ENCODE measurements around the gene LRRC43.
A peak's percentile ranks its signal among the peaks of the same experiment; 100 is the strongest.
"Not testable (repeated sequence)": the region's sequence is repeated elsewhere in the genome, so short reads cannot be mapped to it uniquely, and the experiment has no call there.

LRRC43 gene

DNA sequence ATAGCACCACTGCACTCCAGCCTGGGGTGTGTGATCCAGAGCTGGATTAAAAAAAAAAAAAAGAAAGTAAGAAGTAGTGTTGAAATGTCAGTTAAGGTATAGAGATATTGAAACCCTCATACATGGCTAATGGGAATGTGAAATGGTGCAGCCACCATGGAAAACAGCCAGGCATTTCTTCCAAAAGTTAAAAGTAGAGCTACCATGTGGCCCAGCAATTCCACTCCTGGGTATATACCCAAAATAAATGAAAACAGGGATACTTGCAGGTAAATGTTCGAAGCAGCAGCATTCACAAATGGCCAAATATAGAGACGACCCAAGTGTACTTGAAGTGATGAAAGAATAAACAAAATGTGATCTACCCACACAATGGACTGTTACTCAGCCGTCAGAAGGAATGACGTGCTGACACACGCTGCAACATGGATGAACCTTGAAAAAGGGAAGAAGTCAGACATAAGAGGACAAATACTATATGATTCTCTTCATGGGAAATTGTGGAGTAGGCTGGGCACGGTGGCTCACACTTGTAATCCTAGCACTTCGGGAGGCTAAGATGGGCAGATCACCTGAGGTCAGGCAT lies 24.1 kb upstream of the LRRC43 start:
- DNase-seq = no peak

DNA sequence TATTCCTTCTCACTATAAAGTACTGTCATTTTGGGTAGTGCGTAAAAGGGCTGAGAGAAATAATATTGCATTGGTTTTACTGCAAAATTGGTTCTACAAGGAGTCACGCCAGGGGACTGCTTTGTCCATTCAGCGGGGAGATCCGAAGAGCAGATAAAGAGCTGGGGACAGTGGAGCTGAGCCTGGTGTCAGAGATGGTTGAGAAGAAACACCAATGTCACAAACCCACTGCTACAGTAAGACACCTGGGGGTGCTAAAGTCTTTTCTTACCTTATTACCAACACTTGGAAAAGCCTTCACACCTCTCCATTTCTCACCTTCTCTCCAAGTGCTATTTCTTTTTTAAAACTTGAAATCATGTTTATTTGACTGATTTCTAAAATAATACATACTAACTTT lies 23.0 kb upstream of the LRRC43 start:
- no peak for DNase-seq

DNA sequence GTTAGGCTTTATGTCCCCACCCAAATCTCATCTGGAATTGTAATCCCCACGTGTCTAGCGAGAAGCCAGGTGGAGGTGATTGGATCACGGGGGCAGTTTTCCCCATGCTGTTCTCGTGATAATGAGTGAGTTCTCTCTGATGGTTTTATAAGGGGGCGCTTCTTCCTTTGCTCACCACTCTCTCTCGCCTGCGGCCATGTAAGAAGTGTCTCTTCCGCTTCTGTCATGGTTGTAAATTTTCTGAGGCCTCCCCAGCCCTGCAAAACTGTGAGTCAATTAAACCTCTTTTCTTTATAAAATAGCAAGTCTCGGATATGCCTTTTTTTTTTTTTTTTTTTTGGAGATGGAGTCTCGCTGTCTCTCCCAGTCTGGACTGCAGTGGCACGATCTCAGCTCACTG lies 22.2 kb upstream of the LRRC43 start:
- no peak for DNase-seq

DNA sequence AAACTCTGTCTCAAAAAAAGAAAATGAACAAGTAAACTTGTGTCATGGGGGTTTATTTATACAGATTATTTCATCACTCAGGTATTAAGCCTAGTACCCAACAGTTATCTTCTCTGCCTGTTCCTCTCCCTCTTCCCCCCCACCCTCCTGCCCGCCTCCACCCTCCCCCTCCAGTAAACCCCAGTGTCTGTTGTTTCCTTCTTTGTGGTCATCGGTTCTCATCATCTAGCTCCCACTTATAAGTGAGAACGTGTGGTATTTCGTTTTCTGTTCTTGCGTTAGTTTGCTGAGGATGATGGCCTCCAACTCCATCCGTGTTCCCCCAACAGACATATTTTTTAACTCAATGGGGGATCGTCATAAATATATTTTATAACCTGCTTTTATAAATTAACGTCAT lies 21.2 kb upstream of the LRRC43 start:
- no peak for DNase-seq

DNA sequence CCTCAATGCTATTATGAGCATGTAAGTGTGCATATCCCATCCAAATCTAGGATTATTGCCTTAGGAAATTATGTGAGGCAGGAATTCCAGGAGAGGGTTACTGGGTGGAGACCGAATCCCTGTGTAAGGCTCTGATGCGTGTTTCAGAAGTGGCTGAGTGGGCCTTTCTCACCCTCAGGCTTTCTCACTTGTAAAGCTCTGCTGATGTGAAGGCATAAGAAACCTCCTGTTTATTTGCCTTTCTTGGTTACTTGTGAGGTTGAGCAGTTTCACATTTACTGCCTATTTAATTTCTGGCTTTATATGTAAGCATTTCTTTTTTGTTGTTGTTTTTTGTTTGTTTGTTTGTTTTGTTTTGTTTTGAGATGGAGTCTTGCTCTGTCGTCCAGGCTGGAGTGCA lies 19.9 kb upstream of the LRRC43 start:
- DNase-seq = no peak

DNA sequence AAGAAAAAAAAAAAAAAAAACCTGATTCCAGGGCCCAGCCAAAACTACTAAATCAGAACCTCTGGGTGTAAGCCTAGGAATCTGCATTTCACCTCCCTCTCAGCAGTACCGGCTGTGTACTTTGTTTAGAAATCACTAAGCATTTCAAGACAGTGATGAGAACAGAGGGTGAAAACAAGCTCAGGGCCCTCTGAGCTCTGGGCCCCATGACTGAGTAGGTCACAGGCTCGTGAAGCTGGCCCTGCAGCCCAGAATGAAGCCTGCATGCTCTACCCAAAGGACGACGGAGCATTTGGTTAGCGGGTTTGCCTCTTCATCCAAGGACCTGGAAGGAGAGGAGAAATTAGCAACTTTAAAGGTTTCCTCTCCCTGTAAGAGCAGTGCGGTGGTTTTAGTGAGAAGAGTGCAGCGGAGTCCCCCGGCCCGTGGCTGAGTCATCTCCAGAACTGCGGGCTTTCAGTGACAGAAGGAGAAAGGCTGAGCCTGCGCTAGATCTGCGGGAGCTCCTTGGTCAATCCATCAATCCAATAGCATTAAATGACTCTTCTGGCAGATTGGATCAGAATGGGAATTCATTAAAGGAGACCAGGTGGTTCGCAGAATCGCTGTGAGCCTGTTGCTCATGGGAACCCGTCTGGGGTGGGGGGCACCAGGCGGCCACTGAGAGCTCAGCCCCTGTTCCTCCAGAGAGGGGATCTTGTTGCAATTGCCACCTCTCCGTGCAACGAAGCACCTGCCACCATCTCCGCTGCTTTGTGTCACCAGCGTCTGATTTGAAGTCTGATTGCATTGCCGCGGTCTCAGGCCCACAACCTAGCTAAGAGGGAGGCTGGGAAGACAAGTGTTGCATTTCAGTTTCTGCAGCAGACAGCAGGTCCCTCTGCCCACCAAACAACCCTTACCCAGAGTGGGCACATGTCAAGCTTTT lies 16.2 kb upstream of the LRRC43 start:
- no peak for DNase-seq

DNA sequence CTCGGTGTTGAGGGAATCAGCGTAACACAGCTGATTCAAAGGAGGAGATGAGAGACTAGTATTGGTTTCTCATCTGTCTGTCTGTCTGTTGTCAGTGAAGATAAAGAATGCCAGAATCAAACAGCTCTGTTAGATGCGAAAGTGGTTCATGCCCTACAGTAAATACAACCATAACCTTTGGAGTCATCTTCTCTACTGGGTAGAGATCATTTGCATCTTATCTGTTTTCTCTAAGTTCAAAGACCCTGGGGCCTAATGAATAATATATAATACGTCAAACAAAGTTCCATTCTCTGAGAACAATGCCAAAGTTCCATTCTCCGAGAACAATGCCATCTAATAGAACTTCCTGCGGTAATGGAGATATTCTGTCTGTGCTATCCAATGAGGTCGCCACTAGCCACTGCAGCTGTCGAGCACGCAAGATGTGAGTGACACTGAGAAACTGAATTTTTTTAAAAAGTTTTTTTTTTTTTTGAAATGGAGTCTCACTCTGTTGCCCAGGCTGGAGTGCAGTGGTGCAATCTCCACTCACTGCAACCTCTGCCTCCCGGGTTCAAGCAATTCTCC lies 15.5 kb upstream of the LRRC43 start:
- DNase-seq = no peak

- no peak for DNase-seq
These were observed 14.4 kb upstream of the LRRC43 start for GRCh38 chr12:122168492-122168891.

DNA sequence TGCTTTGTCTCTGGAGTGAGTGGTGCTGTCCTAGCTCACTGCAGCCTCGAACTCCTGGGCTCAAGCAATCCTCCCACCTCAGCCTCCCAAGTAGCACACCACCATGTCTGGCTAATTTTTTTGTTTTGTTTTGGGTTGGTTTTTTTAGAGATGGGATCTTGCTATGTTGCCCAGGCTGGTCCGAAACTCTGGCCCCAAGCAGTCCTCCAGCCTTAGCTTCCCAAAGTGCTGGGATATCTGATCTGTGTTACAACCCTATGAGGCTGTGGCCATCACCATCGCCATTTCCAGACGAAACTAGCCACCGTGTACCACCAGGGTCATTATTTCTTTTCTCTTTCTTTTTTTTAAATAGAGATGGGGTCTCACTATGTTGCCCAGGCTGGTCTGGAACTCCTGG lies 11.5 kb upstream of the LRRC43 start:
- no peak for DNase-seq

DNA sequence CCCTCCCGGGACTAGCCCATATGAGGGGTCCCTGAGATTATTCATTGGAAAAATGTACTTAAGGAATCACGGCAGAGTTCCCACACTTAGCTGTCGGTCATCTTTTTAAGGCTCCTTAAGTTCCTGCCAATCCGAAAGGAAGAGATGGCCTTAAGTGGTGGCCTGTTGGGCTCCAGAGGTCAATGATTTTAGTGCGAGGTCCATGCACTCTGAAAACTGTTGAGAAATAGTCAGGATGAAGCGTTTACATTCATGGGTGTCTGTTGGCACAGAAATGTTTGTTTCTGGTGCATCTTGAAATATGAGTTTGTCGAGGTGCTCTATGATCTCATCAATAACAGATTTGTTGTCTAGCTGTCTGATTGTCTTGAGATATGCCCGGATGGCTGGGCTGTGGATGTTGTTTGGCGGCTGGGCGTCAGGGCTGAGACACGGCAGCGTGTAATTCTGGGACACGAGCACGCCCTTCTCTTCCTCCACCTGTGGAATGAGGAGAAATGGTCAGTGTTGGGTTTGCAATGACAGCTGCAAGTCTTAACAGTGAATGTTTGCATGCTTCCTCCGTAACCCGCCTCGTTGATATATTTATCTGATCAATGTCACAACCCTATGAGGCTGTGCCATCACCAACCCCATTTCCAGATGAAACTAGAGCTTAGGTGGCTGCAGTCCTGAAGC lies 10.5 kb upstream of the LRRC43 start:
- no peak for DNase-seq

DNA sequence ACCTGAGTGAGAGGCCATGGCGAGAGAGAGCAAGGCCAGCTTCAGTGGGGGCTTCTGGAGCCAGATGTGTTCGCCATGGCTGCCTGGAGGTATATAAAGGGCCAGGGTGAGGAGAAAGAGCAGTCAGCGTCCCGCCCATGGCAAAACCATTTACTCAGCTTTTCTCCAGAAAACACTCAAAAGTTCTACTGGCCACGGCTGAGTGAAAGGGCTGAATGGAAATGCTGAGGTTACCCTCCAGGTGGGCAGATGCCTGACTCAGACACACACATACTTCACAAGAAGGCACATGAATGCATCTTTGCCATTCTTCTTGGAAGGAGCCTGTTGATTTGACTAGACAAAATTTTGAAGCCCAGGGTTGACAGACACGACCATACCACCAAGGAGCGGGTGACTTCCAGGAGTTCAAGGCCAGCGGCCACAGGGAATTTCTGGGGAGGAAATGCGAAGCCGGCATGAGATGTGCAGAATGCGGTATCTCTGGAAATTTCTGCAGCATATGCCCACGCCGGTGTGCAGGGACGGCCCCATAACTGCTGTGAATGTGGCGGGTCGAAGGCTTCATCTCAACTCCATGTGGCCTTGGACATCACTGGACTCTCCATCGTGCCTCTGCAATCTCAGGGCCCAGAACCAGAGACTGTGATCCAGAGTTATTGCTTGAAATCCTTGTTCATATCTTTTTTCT lies 8.6 kb upstream of the LRRC43 start, which contains the start of gene IL31:
Gene IL31, minus strand, starts transcription at position 67 of the 691 bp plus-strand sequence. Its CDS starts 49 bp downstream, at position 18.
- DNase-seq = no peak

- not testable (repeated sequence) for DNase-seq
These were observed 6.5 kb upstream of the LRRC43 start for GRCh38 chr12:122176473-122176872.

DNA sequence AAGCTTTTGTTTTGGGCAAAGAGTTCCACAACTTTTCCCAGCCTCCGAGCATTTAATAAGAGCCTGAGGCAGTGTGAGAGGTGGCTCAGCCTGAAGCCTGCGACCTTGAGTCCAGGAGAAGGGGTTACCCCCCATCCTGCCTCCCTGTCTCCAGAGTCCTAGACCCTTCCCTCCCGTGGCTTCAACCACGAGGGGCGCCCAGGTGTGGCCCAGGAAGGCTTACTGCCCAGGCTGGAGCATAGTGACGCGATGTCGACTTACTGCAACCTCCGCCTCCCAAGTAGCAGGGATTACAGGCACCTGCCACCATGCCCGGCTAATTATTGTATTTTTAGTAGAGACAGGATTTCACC lies 641 bp downstream of the LRRC43 start:
- no peak for DNase-seq

- DNase-seq = no peak
These were observed 1.6 kb downstream of the LRRC43 start for GRCh38 chr12:122184517-122184916.

DNA sequence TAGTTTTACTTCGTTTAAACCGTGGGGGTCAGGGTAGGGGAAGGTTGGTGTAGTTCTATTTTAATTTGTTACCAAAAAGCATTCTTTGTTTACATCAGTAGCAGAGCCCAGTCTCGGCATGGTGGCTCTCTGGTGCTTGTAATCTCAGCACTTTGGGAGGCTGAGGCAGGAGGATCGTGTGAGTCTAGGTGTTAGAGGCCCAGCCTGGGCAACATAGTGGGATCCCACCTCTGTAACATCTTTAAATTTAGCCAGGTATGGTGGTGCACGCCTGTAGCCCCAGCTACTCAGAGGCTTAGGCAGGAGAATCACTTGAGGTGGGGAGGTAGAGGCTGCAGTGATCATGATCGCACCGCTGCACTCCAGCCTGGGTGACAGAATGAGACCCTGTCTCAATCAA lies 2.2 kb downstream of the LRRC43 start:
- no peak for DNase-seq

DNA sequence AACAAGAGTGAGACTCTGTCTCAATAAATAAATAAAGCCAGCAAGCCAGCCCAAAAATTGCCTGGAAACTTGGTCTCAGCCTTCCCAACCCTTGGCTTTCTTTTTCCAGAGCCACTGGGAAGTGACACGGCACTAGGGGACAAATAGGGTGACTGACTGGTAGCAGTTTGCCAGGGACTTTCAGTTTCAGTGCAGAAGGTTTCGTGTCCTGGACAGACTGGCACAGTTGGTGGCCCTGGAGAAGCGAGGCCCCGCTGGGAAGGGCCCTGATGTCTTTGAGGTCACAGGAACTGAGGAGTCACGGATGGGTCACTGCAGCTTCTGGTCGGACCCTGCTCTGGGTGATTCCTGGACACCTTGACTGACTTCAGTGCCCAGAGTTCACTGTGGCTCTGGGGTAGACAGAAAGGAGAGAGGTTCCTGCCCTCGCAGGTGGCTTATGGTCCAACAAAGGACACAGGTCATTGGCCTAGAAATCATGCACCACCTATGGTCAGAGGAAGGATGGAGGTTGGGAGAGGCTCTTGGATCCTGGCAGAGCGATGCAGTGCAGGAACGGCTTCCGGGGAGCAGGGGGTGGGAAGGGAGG lies 2.7 kb downstream of the LRRC43 start:
- DNase-seq = no peak

DNA sequence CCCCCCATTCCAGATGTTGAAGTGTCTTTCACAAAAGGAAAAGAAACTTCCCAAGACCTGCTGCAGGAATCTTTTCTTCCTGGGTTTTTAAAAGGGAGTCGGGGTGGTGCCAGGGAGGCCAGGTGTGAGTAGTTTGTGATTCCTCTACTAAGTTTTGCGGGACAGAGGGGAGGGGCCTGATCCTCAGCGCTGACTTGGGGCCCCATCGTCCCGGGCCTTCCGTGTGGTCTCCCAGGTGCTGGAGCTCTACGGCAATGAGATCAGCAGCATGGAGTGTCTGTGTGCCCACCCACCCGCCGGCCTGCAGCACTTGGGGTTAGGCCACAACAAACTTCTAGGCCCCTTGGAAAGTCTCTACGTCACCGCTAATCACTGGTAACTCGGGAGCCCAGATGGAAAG lies 4.5 kb downstream of the LRRC43 start:
- no peak for DNase-seq

DNA sequence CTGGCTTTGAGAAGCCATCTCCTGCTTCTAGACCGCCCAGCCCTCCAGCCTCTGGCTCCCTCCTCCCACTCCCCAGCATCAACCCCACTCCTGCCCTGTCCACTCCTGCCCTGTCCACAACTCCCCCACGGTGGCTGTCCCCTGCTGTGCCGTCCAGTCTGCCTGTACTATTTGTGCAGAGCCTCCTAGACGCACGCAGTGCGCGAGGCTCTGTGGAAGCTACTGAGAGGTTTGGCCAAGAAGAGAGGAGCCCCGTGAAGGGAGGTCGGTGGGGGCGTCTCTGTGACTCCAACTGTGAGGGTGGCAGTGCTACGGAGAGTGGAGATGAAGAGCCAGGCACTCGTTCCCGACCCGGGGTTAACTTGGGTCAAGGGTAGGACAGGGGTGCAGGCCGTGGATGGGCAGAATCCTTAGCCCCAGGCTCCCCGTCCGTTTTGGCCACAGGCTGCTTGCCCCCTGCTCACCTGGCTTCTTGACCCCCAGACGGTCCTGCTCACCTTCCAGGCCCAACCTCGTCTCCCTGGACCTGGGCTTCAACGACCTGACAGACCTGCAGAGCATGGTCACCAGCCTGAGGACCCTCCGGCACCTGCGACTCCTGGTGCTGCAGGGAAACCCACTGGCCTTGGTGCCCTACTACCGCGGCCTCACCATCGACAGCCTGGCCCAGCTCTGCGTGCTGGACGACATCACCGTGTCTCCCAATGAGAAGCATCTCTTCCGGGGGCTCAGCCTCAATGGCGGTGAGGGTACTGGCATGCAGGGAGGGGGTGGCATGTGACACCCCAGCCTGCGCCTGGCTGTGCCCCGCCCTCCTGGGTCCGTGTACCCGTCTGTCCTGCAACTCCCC lies 6.9 kb downstream of the LRRC43 start:
- DNase-seq = no peak

DNA sequence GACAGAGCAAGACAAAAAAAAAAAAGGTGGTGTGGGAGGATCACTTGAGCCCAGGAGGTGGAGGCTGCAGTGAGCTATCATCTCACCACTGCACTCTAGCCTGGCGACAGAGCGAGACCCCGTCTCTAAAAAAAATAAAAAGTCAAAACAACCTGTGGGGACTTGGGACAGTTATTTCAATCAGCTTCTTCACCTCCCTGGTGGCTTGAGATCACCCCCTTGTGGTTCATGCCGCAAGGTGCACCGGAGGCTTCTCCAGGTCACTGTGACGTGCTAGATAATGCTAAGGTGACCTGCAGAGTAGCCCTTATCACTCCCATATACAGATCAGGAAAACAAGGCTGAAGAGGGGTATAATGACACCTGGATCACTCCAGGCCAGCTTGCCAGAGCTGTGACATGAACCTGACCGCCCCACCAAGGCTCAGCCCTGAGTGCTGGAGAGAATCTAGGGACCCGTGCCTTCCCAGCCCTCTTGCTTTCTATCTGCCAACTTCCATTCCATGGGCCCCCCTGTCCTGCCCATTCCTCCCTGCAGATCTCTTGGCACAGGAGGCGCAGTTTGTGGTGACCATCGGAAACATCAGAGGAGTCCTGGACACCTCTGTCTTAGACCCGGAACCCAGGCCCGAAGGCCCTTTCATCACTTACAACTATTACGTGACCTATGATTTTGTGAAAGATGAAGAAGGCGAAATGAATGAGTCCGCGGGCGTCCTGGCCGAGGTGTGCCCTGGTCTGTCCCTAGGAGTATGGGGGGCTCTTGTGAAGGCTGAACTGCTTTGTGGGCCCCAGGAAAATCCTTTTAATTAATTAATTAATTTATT lies 8.1 kb downstream of the LRRC43 start:
- DNase-seq = peak; percentile 9

DNA sequence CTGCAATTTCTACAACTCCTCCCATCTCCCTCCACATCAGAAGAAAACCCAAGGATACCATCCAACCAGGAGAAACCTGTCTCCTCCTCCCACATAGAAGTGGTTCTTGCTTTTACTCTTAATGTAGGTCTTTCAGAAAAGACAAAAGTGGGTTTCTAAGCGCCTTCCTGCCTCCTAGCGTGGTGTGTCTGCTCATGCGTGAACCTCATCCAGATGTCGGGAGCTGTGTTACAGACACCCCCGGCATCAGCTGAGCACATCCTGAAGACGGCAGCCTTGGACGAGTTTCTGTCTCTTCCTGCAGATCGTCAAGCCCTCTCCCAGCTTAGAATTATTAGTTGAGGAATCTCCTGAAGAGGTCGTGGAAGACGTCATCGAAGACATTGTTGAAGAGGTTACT lies 9.5 kb downstream of the LRRC43 start:
- no peak for DNase-seq

DNA sequence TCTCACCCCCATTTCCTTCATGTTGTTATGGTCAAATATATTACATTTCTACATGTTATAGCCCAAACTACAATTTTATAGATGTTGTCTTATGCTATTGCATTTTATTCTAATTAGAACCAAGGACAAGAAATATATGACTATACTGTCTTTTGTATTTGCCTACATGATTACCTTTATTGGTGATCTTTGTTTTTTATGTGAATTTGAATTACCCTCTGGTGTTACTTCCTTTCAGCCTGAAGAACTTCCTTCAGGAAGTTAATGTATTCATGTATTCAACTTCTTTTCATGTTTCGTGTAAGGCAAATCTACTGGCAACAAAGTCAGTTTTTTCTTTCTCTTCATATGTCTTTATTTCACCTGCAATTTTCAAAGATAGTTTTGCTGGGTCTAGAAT lies 11.9 kb downstream of the LRRC43 start:
- DNase-seq = no peak

Measured in kidney glomerular epithelial cell (primary cell).